AG10803 (cell line): Measurements from ENCODE around the gene P2RY14.
A peak's percentile ranks its signal among the peaks of the same experiment; 100 is the strongest.

Source experiments
- DNase-seq: peaks from one replicate; pipeline ENCODE4 v3.0.0; 2010; ENCODE audit warnings: low read depth
- H3K4me3 ChIP-seq: 2 replicates; pipeline ENCODE4 v1.5.1; 2011; ENCODE audit warnings: mild to moderate bottlenecking, low read length, control low read depth
- TF ChIP-seq, protein P1 (sequence below): conservative IDR thresholded peaks from 2 replicates; pipeline ENCODE4 v1.5.1; 2011; ENCODE audit warnings: mild to moderate bottlenecking, low read length, control low read depth, inconsistent platforms

The P2RY14 gene

DNA sequence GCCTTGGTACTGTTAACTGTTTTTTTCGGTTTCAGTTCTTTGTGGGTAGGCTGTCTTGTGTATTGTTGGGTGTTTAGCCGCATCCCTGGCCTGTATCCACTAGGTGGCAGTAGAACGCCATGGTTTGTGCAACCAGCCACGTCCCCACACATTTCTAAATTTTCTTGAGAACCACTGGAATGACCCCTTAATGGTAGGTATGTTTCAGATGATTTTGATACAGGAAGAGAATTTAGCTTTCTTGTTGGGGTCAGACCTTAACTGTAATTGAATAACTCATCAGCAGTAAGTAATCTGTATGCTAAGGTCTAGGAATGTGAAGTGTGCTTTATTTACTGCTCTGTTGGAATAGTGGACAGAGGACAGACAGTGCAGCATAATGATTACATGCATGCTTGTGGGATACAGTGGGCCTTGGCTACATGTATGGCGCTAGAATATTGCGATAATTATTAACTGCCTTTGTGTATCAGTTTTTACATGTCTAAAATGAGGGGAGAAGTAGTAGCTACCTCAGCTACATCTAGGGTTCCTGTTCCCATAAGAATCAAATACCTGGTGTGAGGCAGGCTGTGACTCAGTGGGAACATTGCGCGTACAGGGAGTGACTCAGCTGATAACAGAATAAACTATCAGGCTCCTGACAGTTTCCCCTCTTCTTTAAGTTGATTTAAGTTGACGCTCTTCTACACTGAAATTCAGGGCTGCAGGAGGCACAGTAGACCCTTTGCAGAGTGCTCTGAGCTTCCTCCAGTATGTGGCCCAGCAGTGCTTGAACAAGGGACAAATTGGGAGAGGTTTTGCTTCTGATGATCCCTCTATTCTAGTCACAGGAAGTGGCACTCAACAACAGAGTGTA, 50.3 kb downstream of the P2RY14 start:
- no peak overlapping the region for H3K4me3 ChIP-seq
- TF ChIP-seq, protein P1, sequence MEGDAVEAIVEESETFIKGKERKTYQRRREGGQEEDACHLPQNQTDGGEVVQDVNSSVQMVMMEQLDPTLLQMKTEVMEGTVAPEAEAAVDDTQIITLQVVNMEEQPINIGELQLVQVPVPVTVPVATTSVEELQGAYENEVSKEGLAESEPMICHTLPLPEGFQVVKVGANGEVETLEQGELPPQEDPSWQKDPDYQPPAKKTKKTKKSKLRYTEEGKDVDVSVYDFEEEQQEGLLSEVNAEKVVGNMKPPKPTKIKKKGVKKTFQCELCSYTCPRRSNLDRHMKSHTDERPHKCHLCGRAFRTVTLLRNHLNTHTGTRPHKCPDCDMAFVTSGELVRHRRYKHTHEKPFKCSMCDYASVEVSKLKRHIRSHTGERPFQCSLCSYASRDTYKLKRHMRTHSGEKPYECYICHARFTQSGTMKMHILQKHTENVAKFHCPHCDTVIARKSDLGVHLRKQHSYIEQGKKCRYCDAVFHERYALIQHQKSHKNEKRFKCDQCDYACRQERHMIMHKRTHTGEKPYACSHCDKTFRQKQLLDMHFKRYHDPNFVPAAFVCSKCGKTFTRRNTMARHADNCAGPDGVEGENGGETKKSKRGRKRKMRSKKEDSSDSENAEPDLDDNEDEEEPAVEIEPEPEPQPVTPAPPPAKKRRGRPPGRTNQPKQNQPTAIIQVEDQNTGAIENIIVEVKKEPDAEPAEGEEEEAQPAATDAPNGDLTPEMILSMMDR: peak; percentile 95
- DNase-seq: peak; percentile 69

DNA sequence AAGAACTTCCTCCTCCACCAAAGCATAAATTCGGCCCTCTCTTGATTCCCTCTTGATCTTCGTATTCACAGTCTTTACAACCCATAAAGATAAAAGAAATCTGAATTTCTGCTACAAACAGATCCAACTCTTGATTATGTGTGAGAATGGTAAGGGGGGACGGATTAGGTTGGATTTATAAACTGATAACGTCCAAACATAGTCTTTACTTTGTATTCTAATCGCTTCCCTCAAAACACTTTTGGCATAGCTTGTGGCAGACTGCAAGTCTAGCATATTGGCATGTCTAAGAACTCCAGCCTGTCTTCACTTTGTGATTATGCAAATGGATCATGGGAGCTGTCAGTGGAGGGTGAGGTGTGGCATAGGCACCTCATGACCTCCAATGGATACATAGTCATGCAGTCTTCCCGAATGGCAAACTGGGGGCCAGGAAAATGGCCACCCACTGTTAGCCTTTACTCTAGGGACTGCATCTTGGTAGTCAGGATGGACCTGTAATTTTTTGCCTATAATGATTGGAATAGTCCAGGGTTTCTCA, 51.0 kb downstream of the P2RY14 start:
- no peak overlapping the region for H3K4me3 ChIP-seq
- DNase-seq: no peak
- TF ChIP-seq, protein P1: no peak

DNA sequence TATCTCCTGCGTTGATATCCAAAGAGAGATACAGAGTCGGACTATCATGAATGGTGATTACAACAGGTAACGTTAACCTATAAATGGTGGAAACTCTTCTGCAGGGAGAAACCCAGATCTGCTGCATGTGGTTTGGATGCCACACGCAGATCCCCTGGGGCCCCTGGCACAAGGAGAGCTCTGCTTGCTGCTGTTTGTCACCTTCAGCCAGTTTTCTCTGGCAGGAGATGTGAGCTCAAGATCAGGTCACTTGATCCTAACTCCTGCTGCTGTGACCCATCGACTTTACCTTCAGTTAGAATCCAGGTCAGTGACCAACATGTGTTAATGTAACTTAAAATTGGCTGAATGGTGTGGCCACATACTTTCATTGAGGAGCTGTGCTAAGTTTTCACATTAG, 51.5 kb downstream of the P2RY14 start:
- TF ChIP-seq, protein P1: no peak
- H3K4me3 ChIP-seq: no peak overlapping the region
- DNase-seq: no peak

DNA sequence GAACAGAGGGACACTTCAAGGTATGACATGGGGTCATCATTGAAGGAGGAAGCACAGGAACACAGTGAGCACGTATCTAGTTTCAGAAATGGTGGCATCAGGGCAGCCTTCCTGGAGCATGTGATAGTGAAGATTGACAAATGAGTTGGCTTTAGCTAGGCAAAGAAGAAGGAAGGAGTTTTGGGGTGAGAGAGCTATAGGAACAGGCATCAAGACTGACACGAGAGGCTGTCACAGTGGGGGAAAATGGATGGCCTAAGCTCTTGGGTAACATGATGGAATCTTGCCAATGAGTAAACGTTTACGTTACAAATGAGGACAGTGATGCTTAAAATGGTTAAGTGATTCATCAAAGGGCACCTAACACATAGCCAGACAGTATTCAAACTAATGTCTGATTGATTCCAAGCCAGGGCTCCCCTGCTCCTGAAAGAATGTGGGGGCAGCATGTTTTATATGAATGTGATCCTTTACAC, 52.2 kb downstream of the P2RY14 start:
- TF ChIP-seq, protein P1: no peak
- H3K4me3 ChIP-seq: no peak overlapping the region
- peak; percentile 64 for DNase-seq

DNA sequence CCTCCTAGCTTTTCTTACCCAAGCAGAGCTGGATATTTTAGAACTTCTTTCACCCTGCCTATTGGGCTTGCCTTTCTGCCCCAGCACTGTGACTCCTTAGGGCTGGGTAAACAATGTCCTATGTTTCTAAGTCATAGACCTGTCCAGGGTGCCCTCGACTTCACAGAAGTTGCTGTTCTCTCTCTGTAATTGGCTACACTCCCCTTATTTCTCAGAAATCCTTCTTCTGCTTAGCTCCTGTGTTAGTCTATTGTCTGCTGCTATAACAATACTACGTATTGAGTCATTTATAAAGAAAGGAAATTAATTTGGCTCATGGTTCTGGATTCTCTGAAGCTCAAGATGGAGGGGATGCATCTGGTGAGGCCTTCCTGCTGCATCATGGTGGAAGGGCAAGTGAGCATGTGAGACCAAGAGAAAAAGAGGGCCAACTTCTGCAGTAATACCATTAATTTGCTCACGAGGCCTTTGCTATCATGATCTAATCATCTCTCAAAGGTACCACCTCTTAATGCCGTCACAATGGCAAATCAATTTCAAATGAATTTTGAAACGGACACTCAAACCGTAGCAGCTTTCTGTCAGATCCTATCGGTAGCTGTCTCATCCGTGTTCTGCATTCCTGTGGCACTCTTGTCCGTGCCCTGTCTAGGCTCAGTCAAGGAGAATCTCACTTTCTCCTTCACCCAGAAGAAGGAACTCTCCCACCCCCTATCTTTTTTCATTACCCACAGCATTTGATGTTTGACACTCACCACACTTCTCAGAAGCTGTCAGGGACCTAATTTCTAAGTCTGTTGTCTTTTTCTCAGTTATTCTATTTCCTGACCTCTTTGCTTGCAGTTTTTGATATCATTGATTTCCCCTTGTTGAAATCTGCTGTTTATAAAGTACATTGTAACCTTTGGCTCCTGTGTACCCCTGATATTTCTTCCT, 53.0 kb downstream of the P2RY14 start:
- no peak overlapping the region for H3K4me3 ChIP-seq
- DNase-seq: no peak
- TF ChIP-seq, protein P1: no peak

DNA sequence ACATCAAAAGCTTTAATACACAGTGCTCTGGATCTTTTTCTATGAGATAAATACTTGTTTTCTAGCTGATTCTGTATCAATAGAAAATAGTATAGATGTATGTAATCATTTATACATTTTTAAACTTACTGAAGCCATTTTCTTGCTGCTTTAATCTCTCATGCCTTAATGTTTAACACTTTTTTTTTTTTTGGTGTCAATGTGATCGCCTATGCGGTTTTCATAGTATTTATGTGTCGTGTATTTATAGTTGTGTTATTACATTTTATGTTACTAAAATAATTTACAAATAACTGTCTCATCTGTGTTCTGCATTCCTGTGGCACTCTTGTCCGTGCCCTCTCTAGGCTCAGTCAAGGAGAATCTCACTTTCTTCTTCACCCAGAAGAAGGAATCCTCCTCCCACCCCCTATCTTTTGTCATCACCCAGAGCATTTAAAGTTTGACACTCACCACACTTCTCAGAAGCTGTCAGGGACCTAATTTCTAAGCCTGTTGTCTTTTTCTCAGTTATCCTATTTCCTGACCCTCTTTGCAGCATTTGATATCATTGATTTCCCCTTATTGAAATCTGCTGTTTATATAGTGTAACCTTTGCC, 54.0 kb downstream of the P2RY14 start:
- DNase-seq: no peak
- H3K4me3 ChIP-seq: no peak overlapping the region
- TF ChIP-seq, protein P1: no peak
